ENCODE measurements around the gene BIVM. TPM values are rescaled to one million over a fixed set of nuclear protein-coding genes. Genes with fewer than 3 reads are reported as not detected.

Gene BIVM
- total RNA-seq, 1 donor = 44.2 TPM

GRCh38 chr13:102768909-102769308 lies 30.0 kb upstream of the BIVM start:
- peak; percentile 12 for DNase-seq (ENCODE audit: low read depth)
- no peak overlapping the region for H3K4me3 ChIP-seq (ENCODE audit: low read depth, low read length)
- TF ChIP-seq, protein P1, sequence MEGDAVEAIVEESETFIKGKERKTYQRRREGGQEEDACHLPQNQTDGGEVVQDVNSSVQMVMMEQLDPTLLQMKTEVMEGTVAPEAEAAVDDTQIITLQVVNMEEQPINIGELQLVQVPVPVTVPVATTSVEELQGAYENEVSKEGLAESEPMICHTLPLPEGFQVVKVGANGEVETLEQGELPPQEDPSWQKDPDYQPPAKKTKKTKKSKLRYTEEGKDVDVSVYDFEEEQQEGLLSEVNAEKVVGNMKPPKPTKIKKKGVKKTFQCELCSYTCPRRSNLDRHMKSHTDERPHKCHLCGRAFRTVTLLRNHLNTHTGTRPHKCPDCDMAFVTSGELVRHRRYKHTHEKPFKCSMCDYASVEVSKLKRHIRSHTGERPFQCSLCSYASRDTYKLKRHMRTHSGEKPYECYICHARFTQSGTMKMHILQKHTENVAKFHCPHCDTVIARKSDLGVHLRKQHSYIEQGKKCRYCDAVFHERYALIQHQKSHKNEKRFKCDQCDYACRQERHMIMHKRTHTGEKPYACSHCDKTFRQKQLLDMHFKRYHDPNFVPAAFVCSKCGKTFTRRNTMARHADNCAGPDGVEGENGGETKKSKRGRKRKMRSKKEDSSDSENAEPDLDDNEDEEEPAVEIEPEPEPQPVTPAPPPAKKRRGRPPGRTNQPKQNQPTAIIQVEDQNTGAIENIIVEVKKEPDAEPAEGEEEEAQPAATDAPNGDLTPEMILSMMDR (IDR thresholded peaks at IDR 0.05; ENCODE audit: insufficient read depth, low read length) = no peak

- peak; percentile 30 for DNase-seq (ENCODE audit: low read depth)
- TF ChIP-seq, protein P1 (IDR thresholded peaks at IDR 0.05; ENCODE audit: insufficient read depth, low read length) = no peak
- H3K4me3 ChIP-seq (ENCODE audit: low read depth, low read length) = no peak overlapping the region
These were observed 29.2 kb upstream of the BIVM start for GRCh38 chr13:102769679-102770078.

DNA sequence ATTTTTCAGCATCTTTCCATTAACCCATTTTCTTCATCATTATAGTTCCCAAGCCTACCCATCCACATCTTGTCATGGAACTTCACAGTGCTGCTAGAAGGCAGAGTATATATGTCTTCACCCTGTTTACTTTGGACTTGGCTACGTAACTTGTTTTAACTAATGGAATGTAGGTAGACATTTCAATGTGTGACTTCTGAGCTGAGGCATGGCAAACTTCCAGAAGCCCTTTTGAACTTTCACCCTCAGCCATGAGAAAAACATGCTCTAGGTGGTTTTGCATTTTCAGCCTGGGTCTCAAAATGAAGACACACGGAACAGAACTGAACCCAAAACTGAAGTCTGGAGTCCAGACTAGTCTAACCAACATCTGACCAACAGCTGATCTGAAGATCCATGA lies 28.5 kb upstream of the BIVM start:
- DNase-seq (ENCODE audit: low read depth) = no peak
- no peak overlapping the region for H3K4me3 ChIP-seq (ENCODE audit: low read depth, low read length)
- TF ChIP-seq, protein P1 (IDR thresholded peaks at IDR 0.05; ENCODE audit: insufficient read depth, low read length) = no peak

DNA sequence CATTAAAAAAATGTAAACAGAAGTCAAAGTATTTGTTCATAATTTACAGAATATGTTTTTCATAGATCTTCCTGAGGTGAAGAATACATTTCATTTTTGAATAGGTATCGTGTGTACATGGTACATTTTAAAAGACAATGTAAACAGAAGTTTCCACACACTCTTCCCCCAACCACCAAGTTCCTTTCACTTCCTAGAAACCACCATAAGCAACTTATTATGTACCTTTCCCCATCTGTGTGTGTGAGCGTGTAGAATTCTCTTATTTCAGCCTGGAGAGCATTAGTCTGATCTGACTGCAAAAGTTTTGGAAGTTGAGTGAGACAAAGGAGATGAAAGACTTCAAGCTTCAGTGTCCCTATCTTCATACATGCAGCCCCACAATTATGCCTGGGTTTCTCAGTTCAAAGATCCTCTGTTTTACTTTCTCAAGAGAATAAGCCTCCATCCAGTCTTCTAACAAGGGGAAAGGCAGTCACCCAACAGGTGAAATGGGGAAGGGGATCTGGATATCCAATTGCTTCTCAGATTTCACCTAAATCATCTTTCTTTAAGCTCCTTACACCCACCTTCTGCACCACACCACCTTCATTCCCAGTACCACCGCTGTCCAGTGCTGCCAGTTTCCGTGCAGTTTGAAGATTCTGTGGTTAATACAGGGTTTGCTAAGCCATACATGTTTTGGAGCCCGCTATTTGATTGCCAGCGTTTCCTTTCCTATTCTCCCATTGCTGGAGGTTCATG lies 27.4 kb upstream of the BIVM start:
- no peak overlapping the region for H3K4me3 ChIP-seq (ENCODE audit: low read depth, low read length)
- TF ChIP-seq, protein P1 (IDR thresholded peaks at IDR 0.05; ENCODE audit: insufficient read depth, low read length) = no peak
- DNase-seq (ENCODE audit: low read depth) = no peak

GRCh38 chr13:102772042-102772425 lies 26.9 kb upstream of the BIVM start:
- no peak overlapping the region for H3K4me3 ChIP-seq (ENCODE audit: low read depth, low read length)
- TF ChIP-seq, protein P1 (IDR thresholded peaks at IDR 0.05; ENCODE audit: insufficient read depth, low read length) = no peak
- DNase-seq (ENCODE audit: low read depth) = no peak

GRCh38 chr13:102773441-102774213 lies 25.3 kb upstream of the BIVM start, which contains the start of gene TEX30:
TSS of gene TEX30 (minus strand) at chr13:102773786. CDS start at chr13:102770026, 3,760 bp downstream.
- DNase-seq (ENCODE audit: low read depth) = peak; percentile 75
- peak within 1 kb of the TSS; percentile 81 for H3K4me3 ChIP-seq (ENCODE audit: low read depth, low read length)
- TF ChIP-seq, protein P1 (IDR thresholded peaks at IDR 0.05; ENCODE audit: insufficient read depth, low read length) = peak; percentile 7
